Hepatocyte (in vitro differentiated cells): ENCODE measurements around the gene NPHP4. TPM values are rescaled to one million over a fixed set of nuclear protein-coding genes. Genes with fewer than 3 reads are reported as not detected.

Source experiments
- DNase-seq: peaks from one replicate; pipeline ENCODE4 v3.0.0-alpha.2; 2016; ENCODE audit warnings: low spot score
- H2AFZ ChIP-seq: fragments of 200-600 bp; sonication (generic); 2 replicates; pipeline ENCODE4 v1.6.0; 2016; ENCODE audit warnings: antibody characterized with exemption, mild to moderate bottlenecking
- H3K27ac ChIP-seq: fragments of 200-600 bp; sonication (generic); 2 replicates; pipeline ENCODE4 v1.5.1; 2016; ENCODE audit warnings: mild to moderate bottlenecking
- H3K27me3 ChIP-seq: fragments of 200-600 bp; sonication (generic); 2 replicates; pipeline ENCODE4 v1.6.1; 2016
- H3K36me3 ChIP-seq: fragments of 200-600 bp; sonication (generic); replicated peaks from 2 replicates; pipeline ENCODE4 v1.5.1; 2016; ENCODE audit warnings: low read depth; ENCODE audit not compliant: insufficient read depth
- H3K4me1 ChIP-seq: fragments of 200-600 bp; sonication (generic); 2 replicates; pipeline ENCODE4 v1.5.1; 2016; ENCODE audit warnings: mild to moderate bottlenecking, moderate library complexity; ENCODE audit not compliant: insufficient read depth
- H3K4me2 ChIP-seq: fragments of 200-600 bp; sonication (generic); 2 replicates; pipeline ENCODE4 v1.6.0; 2016
- H3K4me3 ChIP-seq: fragments of 200-600 bp; sonication (generic); 2 replicates; pipeline ENCODE4 v1.5.1; 2016; ENCODE audit warnings: mild to moderate bottlenecking
- H3K79me2 ChIP-seq: fragments of 200-600 bp; sonication (generic); 2 replicates; pipeline ENCODE4 v1.6.0; 2017; ENCODE audit warnings: mild to moderate bottlenecking
- H3K9me2 ChIP-seq: fragments of 200-600 bp; sonication (generic); replicated peaks from 2 replicates; pipeline ENCODE4 v1.6.0; 2017; ENCODE audit warnings: mild to moderate bottlenecking; ENCODE audit not compliant: insufficient read depth
- H3K9me3 ChIP-seq: fragments of 200-600 bp; sonication (generic); 2 replicates; pipeline ENCODE4 v1.5.1; 2016; ENCODE audit warnings: low read depth, mild to moderate bottlenecking
- H4K20me1 ChIP-seq: fragments of 200-600 bp; sonication (generic); 2 replicates; pipeline ENCODE4 v1.6.0; 2016; ENCODE audit warnings: mild to moderate bottlenecking; ENCODE audit not compliant: insufficient read depth, poor library complexity, severe bottlenecking
- CTCF ChIP-seq: fragments of 200-600 bp; sonication (generic); IDR thresholded peaks from 2 replicates; pipeline ENCODE4 v1.5.1; 2016; ENCODE audit warnings: antibody characterized with exemption, mild to moderate bottlenecking; ENCODE audit not compliant: poor library complexity
- EZH2 ChIP-seq: fragments of 200-600 bp; sonication (generic); IDR thresholded peaks from 2 replicates; pipeline ENCODE4 v1.6.1; 2016; ENCODE audit warnings: antibody characterized with exemption, mild to moderate bottlenecking, borderline replicate concordance
- EZH2phosphoT487 ChIP-seq: fragments of 200-600 bp; sonication (generic); IDR thresholded peaks from one replicate; pipeline ENCODE4 v1.6.1; 2018; ENCODE audit warnings: antibody characterized with exemption, mild to moderate bottlenecking, low read depth, moderate library complexity; ENCODE audit not compliant: unreplicated experiment, severe bottlenecking
- WGBS: methylation state at CpG from one replicate; pipeline ENCODE4 v1.1.6; 2016; ENCODE audit warnings: low lambda C conversion rate; ENCODE audit errors: missing lambda C conversion rate; 5-methylcytosine and 5-hydroxymethylcytosine counted together
- polyA plus RNA-seq: library from polyadenylated mRNA; unstranded; fragments of >200 nt; fragmentation: Nextera tagmentation; extraction: Ambion mirVana; gene quantifications from 2 replicates; pipeline ENCODE4 v1.2.1, GENCODE V29; 2016
- total RNA-seq: library from RNA; depleted of rRNA; stranded (reverse); fragments of >200 nt; gene quantifications from 2 replicates; pipeline ENCODE4 v1.2.3, GENCODE V29; 2014

Gene NPHP4
- total and polyA plus RNA-seq, 2 experiments from 2014 or later = 5.6 to 6.0 TPM

DNA sequence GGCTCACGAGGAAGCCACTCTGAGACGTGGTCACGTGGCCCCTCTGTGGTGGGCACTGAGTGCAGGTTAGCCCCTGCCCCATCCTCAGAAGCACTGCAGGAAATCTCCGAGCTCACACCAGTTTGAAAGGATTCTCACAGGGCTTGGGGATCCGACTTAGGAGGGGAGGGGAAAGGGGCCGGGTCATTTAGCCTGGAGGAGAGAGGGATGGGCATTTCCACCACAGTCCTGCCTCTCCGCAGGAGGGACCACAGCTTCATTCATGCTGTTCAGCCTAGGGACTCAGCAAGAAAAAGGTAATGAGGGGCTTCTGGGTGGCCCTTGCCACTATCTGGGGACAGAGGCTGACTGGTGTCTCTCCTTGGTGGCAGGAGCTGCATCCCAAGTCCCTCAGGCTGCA is 126.5 kb downstream of the NPHP4 start:
- DNase-seq = no peak
- H2AFZ ChIP-seq = no peak overlapping the region
- no peaks in the 10 kb centered on the region for H3K79me2 ChIP-seq
- H3K4me3 ChIP-seq = no peak overlapping the region
- TF ChIP-seq EZH2 (no peak), CTCF (no peak), EZH2phosphoT487 (no peak)
- no peaks in the 10 kb centered on the region for H3K4me1 ChIP-seq
- WGBS = 92% methylated on average over 7 of the region's 7 CpGs
- no peaks in the 10 kb centered on the region for H3K36me3 ChIP-seq
- H3K4me2 ChIP-seq = no peak overlapping the region
- no peaks in the 10 kb centered on the region for H3K27me3 ChIP-seq
- no peak overlapping the region for H3K27ac ChIP-seq
- H3K9me2 ChIP-seq = no peaks in the 10 kb centered on the region
- no peaks in the 10 kb centered on the region for H3K9me3 ChIP-seq
- no peaks in the 10 kb centered on the region for H4K20me1 ChIP-seq

DNA sequence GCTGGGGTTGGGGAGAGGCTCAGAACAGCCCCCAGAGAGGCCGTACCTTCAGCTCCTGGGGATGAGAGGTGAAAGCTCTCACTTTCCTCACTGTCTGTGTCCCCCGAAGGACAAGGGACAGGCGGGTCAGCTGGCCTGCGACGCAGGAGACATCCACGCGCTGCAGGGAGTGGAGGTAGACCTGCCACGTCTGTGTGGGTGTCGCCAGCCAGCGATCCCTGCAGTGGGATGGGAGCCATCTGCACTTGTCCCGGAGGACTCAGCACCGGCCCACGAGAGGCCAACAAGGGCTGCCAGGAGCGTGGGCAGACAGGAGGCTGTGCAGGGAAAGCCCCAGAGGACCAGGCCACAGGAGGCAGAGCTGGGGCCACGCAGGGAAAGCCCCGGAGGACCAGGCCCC is 127.2 kb downstream of the NPHP4 start:
- 95% methylated on average over 16 of the region's 16 CpGs for WGBS
- TF ChIP-seq EZH2 (no peak), CTCF (no peak), EZH2phosphoT487 (no peak)
- H3K9me2 ChIP-seq = no peaks in the 10 kb centered on the region
- H3K79me2 ChIP-seq = no peaks in the 10 kb centered on the region
- H3K9me3 ChIP-seq = no peaks in the 10 kb centered on the region
- H3K27me3 ChIP-seq = no peaks in the 10 kb centered on the region
- H3K4me3 ChIP-seq = no peak overlapping the region
- no peak overlapping the region for H3K4me2 ChIP-seq
- H3K27ac ChIP-seq = no peak overlapping the region
- no peaks in the 10 kb centered on the region for H3K4me1 ChIP-seq
- H2AFZ ChIP-seq = no peak overlapping the region
- no peak for DNase-seq
- no peaks in the 10 kb centered on the region for H4K20me1 ChIP-seq
- H3K36me3 ChIP-seq = no peaks in the 10 kb centered on the region

GRCh38 chr1:5864256-5864655 is 128.0 kb downstream of the NPHP4 start:
- Histone ChIP-seq H3K36me3 (no peaks in the 10 kb centered on the region), H3K79me2 (no peaks in the 10 kb centered on the region), H3K4me1 (no peaks in the 10 kb centered on the region), H3K4me3 (no peak overlapping the region), H3K4me2 (no peak overlapping the region), H3K27ac (no peak overlapping the region), H3K9me2 (no peaks in the 10 kb centered on the region), H4K20me1 (no peaks in the 10 kb centered on the region), H3K9me3 (no peaks in the 10 kb centered on the region), H3K27me3 (no peaks in the 10 kb centered on the region), H2AFZ (no peak overlapping the region)
- TF ChIP-seq EZH2phosphoT487 (no peak), EZH2 (no peak), CTCF (no peak)
- no peak for DNase-seq
- 98% methylated on average over 16 of the region's 16 CpGs for WGBS

DNA sequence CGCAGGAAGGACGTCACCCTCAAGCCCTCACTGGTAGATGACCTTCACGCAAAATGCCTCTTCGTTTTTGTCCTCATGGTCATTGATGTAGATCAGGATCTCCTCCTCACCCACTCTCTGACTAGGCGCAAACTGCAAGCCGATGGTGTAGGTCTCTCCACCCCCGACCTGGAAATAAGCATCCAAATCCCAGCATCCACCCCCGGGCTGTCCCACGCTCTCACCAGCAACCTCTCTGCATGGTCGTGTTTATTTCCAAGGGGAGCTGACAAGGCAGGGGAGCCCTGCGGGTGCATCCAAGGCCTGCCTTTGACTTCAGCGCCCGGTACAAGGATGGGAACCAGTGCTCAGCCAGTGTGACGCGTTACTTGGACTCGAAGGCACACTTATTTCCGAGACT is 129.0 kb downstream of the NPHP4 start:
- H3K27me3 ChIP-seq = no peaks in the 10 kb centered on the region
- no peaks in the 10 kb centered on the region for H3K4me1 ChIP-seq
- no peaks in the 10 kb centered on the region for H3K9me3 ChIP-seq
- no peak for DNase-seq
- H3K4me2 ChIP-seq = no peak overlapping the region
- no peaks in the 10 kb centered on the region for H3K9me2 ChIP-seq
- H4K20me1 ChIP-seq = no peaks in the 10 kb centered on the region
- no peak overlapping the region for H3K4me3 ChIP-seq
- 91% methylated on average over 17 of the region's 17 CpGs for WGBS
- no peak for TF ChIP-seq EZH2
- H3K79me2 ChIP-seq = no peaks in the 10 kb centered on the region
- H3K36me3 ChIP-seq = no peaks in the 10 kb centered on the region
- no peak overlapping the region for H3K27ac ChIP-seq
- no peak overlapping the region for H2AFZ ChIP-seq
